H9 (cell line): ENCODE results near the gene CKS2. TPM values are rescaled to one million over a fixed set of nuclear protein-coding genes. Genes with fewer than 3 reads are reported as not detected.

Experiments used
- DNase-seq: peaks from one replicate; pipeline ENCODE4 v3.0.0-alpha.2; 2017
- H2AFZ ChIP-seq: one replicate; pipeline ENCODE4 v1.6.1; 2013; ENCODE audit warnings: mild to moderate bottlenecking, low read length, control low read depth, moderate library complexity
- H2AK5ac ChIP-seq: 2 replicates; pipeline ENCODE4 v1.6.1; 2013; ENCODE audit warnings: low read length, control low read depth, mixed read lengths; ENCODE audit not compliant: insufficient read length
- H2BK120ac ChIP-seq: one replicate; pipeline ENCODE4 v1.6.1; 2013; ENCODE audit warnings: low read depth, mild to moderate bottlenecking, low read length, control low read depth, inconsistent platforms; ENCODE audit not compliant: poor library complexity, severe bottlenecking
- H2BK12ac ChIP-seq: 2 replicates; pipeline ENCODE4 v1.6.1; 2013; ENCODE audit warnings: low read length, control low read depth, mixed read lengths, low read depth; ENCODE audit not compliant: insufficient read length
- H2BK15ac ChIP-seq: 2 replicates; pipeline ENCODE4 v1.6.1; 2013; ENCODE audit warnings: low read depth, low read length, control low read depth
- H2BK20ac ChIP-seq: one replicate; pipeline ENCODE4 v1.6.1; 2013; ENCODE audit warnings: low read depth, mild to moderate bottlenecking, low read length, control low read depth, inconsistent platforms; ENCODE audit not compliant: poor library complexity, severe bottlenecking
- H2BK5ac ChIP-seq: 2 replicates; pipeline ENCODE4 v1.6.1; 2013; ENCODE audit warnings: low read length, control low read depth, mixed read lengths; ENCODE audit not compliant: insufficient read length
- H3K14ac ChIP-seq: 2 replicates; pipeline ENCODE4 v1.6.1; 2013; ENCODE audit warnings: low read length, control low read depth; ENCODE audit not compliant: insufficient read depth
- H3K18ac ChIP-seq: 2 replicates; pipeline ENCODE4 v1.6.1; 2013; ENCODE audit warnings: low read depth, mild to moderate bottlenecking, mixed read lengths, low read length, control low read depth; ENCODE audit not compliant: insufficient read length
- H3K23ac ChIP-seq: 2 replicates; pipeline ENCODE4 v1.6.1; 2013; ENCODE audit warnings: low read length, control low read depth, mixed read lengths, low read depth; ENCODE audit not compliant: insufficient read length
- H3K23me2 ChIP-seq: 2 replicates; pipeline ENCODE4 v1.6.1; 2013; ENCODE audit warnings: low read depth, mild to moderate bottlenecking, mixed read lengths, low read length, control low read depth; ENCODE audit not compliant: insufficient read length, poor library complexity, severe bottlenecking
- H3K27ac ChIP-seq: 2 replicates; pipeline ENCODE4 v1.5.1; 2013; ENCODE audit warnings: low read length, control low read depth, mixed read lengths, low read depth; ENCODE audit not compliant: insufficient read length
- H3K27me3 ChIP-seq: 2 replicates; pipeline ENCODE4 v1.6.1; 2013; ENCODE audit warnings: low read length, control low read depth, inconsistent platforms; ENCODE audit not compliant: insufficient read depth
- H3K4ac ChIP-seq: 2 replicates; pipeline ENCODE4 v1.6.1; 2013; ENCODE audit warnings: low read depth, mild to moderate bottlenecking, control low read depth, inconsistent platforms, low read length, moderate library complexity
- H3K4me1 ChIP-seq: 2 replicates; pipeline ENCODE4 v1.6.1; 2013; ENCODE audit warnings: low read length, control low read depth, inconsistent platforms; ENCODE audit not compliant: insufficient read depth
- H3K4me2 ChIP-seq: 2 replicates; pipeline ENCODE4 v1.6.1; 2013; ENCODE audit warnings: low read length, control low read depth, mixed read lengths; ENCODE audit not compliant: insufficient read length, insufficient read depth
- H3K56ac ChIP-seq: 2 replicates; pipeline ENCODE4 v1.6.1; 2013; ENCODE audit warnings: low read depth, mild to moderate bottlenecking, mixed read lengths, low read length, control low read depth; ENCODE audit not compliant: insufficient read length
- H3K79me1 ChIP-seq: 2 replicates; pipeline ENCODE4 v1.6.1; 2013; ENCODE audit warnings: low read depth, mild to moderate bottlenecking, moderate library complexity, low read length, control low read depth, inconsistent platforms; ENCODE audit not compliant: insufficient read depth, poor library complexity, severe bottlenecking
- H3K79me2 ChIP-seq: 2 replicates; pipeline ENCODE4 v1.6.1; 2013; ENCODE audit warnings: low read length, control low read depth, inconsistent platforms; ENCODE audit not compliant: insufficient read depth
- H3K9ac ChIP-seq: 2 replicates; pipeline ENCODE4 v1.6.1; 2013; ENCODE audit warnings: low read length, control low read depth, mixed read lengths; ENCODE audit not compliant: insufficient read length; ENCODE audit errors: extremely low read depth
- H3K9me3 ChIP-seq: one replicate; pipeline ENCODE4 v1.6.1; 2013; ENCODE audit warnings: low read depth, low read length, inconsistent platforms; ENCODE audit not compliant: control insufficient read depth
- H3T11ph ChIP-seq: one replicate; pipeline ENCODE4 v1.6.1; 2013; ENCODE audit warnings: mild to moderate bottlenecking, low read length, control low read depth, inconsistent platforms
- H4K20me1 ChIP-seq: one replicate; pipeline ENCODE4 v1.6.1; 2013; ENCODE audit not compliant: control insufficient read depth, insufficient read length, insufficient read depth
- H4K5ac ChIP-seq: 2 replicates; pipeline ENCODE4 v1.6.1; 2013; ENCODE audit warnings: low read depth, mild to moderate bottlenecking, mixed read lengths, low read length, control low read depth; ENCODE audit not compliant: insufficient read length
- H4K8ac ChIP-seq: replicated peaks from 2 replicates; pipeline ENCODE4 v1.6.1; 2013; ENCODE audit warnings: low read length, control low read depth, mixed read lengths, low read depth; ENCODE audit not compliant: insufficient read length
- H4K91ac ChIP-seq: 2 replicates; pipeline ENCODE4 v1.6.1; 2013; ENCODE audit warnings: low read depth, mild to moderate bottlenecking, moderate library complexity, mixed read lengths, low read length, control low read depth; ENCODE audit not compliant: insufficient read length
- H3K27ac Mint-ChIP-seq, 3 experiments: 2 replicates in 2 of 3; 3 replicates in 1 of 3; pipeline ENCODE4 v1.8.0; 2020 to 2021; ENCODE audit warnings: mixed read lengths in 3 of 3, mild to moderate bottlenecking in 1 of 3, moderate library complexity in 1 of 3
- H3K27me3 Mint-ChIP-seq: 2 replicates; pipeline ENCODE4 v1.8.0; 2021; ENCODE audit warnings: low read depth, mild to moderate bottlenecking, moderate library complexity, mixed read lengths
- H3K36me3 Mint-ChIP-seq, 3 experiments: 2 replicates in 2 of 3; 3 replicates in 1 of 3; pipeline ENCODE4 v1.8.0; 2020 to 2021; ENCODE audit warnings: low read depth in 3 of 3, mixed read lengths in 3 of 3; ENCODE audit not compliant: insufficient read depth in 1 of 3
- H3K4me1 Mint-ChIP-seq, 2 experiments: 2 replicates each; pipeline ENCODE4 v1.8.0; 2020; ENCODE audit warnings: mixed read lengths in 2 of 2
- H3K4me3 Mint-ChIP-seq, 2 experiments: 2 replicates in 1 of 2; 3 replicates in 1 of 2; pipeline ENCODE4 v1.8.0; 2020 to 2021; ENCODE audit warnings: mild to moderate bottlenecking in 2 of 2, mixed read lengths in 2 of 2, moderate library complexity in 1 of 2
- H3K9me3 Mint-ChIP-seq, 2 experiments: 2 replicates in 1 of 2; 3 replicates in 1 of 2; pipeline ENCODE4 v1.8.0; 2020; ENCODE audit warnings: mild to moderate bottlenecking in 2 of 2, mixed read lengths in 2 of 2, moderate library complexity in 1 of 2
- WGBS: extraction: QIAGEN DNeasy Blood & Tissue Kit; methylation state at CpG from one replicate; pipeline ENCODE4 v1.1.7; 2013; ENCODE audit warnings: missing lambda C conversion rate, low lambda C conversion rate, mixed read lengths; ENCODE audit not compliant: insufficient read length; ENCODE audit errors: extremely low coverage; 5-methylcytosine and 5-hydroxymethylcytosine counted together
- total RNA-seq: library from RNA; stranded (reverse); gene quantifications from 2 replicates; pipeline ENCODE4 v1.2.1, GENCODE V29; 2021
- TF ChIP-seq, protein P1 (sequence below): fragments of 200-600 bp; sonication (generic); conservative IDR thresholded peaks from 3 replicates; pipeline ENCODE4 v1.8.0; 2021; ENCODE audit warnings: antibody characterized with exemption, mild to moderate bottlenecking

CKS2 gene
- total RNA-seq, 1 experiment from 2014 or later: 211 TPM

DNA sequence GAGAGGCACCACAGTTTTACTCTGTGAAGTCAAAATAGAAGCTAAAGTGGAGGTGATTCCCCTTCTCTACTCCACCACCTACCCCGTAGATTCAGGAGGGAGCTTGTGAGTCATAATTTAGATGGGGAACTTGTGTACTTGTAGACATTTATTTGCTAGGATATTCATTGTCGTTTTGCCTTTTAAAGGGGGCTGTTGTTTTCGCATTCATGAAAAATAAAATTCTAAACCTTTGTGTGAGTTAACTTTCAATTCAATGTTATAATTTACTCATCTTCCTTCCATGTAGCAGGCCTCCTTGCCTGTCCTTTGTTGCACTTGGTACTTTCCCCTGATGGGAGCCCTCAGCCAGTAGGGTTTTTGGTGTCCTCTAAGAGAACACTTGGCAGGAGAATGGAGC, 29.3 kb downstream of the CKS2 start:
- H3K9me3 Mint-ChIP-seq: no peaks in the 10 kb centered on the region
- no peaks in the 10 kb centered on the region for H3K9me3 ChIP-seq
- no peak overlapping the region for H3K27ac ChIP-seq
- H3K27ac Mint-ChIP-seq: no peak overlapping the region
- H3K56ac ChIP-seq: no peak overlapping the region
- H3K79me2 ChIP-seq: no peaks in the 10 kb centered on the region
- no peaks in the 10 kb centered on the region for H3K23me2 ChIP-seq
- no peak overlapping the region for H3K4me3 Mint-ChIP-seq
- H3K4me1 Mint-ChIP-seq: no peaks in the 10 kb centered on the region
- no peak overlapping the region for H2BK15ac ChIP-seq
- no peaks in the 10 kb centered on the region for H3K79me1 ChIP-seq
- DNase-seq: no peak
- no peak overlapping the region for H2BK20ac ChIP-seq
- H3K9ac ChIP-seq: no peak overlapping the region
- H2AFZ ChIP-seq: no peak overlapping the region
- no CpG with 5 or more reads among the region's 3 CpGs for WGBS
- H4K20me1 ChIP-seq: no peaks in the 10 kb centered on the region
- peaks cover 38 to 91% (median 90%) of the 10 kb centered on the region in 3 experiments; a peak in 6 of 7 replicates for H3K36me3 Mint-ChIP-seq
- H2AK5ac ChIP-seq: no peak overlapping the region
- no peaks in the 10 kb centered on the region for H3K27me3 ChIP-seq
- no peak overlapping the region for H4K5ac ChIP-seq
- H2BK5ac ChIP-seq: no peak overlapping the region
- H4K91ac ChIP-seq: no peak overlapping the region
- H2BK120ac ChIP-seq: no peak overlapping the region
- H3K4ac ChIP-seq: no peak overlapping the region
- no peak overlapping the region for H3K14ac ChIP-seq
- no peak overlapping the region for H3K4me2 ChIP-seq
- no peak overlapping the region for H3K23ac ChIP-seq
- TF ChIP-seq, protein P1, sequence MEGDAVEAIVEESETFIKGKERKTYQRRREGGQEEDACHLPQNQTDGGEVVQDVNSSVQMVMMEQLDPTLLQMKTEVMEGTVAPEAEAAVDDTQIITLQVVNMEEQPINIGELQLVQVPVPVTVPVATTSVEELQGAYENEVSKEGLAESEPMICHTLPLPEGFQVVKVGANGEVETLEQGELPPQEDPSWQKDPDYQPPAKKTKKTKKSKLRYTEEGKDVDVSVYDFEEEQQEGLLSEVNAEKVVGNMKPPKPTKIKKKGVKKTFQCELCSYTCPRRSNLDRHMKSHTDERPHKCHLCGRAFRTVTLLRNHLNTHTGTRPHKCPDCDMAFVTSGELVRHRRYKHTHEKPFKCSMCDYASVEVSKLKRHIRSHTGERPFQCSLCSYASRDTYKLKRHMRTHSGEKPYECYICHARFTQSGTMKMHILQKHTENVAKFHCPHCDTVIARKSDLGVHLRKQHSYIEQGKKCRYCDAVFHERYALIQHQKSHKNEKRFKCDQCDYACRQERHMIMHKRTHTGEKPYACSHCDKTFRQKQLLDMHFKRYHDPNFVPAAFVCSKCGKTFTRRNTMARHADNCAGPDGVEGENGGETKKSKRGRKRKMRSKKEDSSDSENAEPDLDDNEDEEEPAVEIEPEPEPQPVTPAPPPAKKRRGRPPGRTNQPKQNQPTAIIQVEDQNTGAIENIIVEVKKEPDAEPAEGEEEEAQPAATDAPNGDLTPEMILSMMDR: no peak
- H3K27me3 Mint-ChIP-seq: no peaks in the 10 kb centered on the region
- no peaks in the 10 kb centered on the region for H3K4me1 ChIP-seq
- no peak overlapping the region for H3T11ph ChIP-seq
- no peak overlapping the region for H4K8ac ChIP-seq
- no peak overlapping the region for H3K18ac ChIP-seq
- H2BK12ac ChIP-seq: no peak overlapping the region
